D721Med (cell line): ENCODE measurements around the gene BCAS3.

Experiments
- DNase-seq: peaks from one replicate; pipeline ENCODE4 v3.0.0; 2011; ENCODE audit warnings: low spot score; ENCODE audit not compliant: insufficient read length
- FAIRE-seq: peaks from 2 replicates; lab custom pipeline; 2011; peaks lifted over from hg19 to GRCh38; lab: Jason Lieb, UNC
- TF ChIP-seq, protein P1 (sequence below): IDR thresholded peaks from 2 replicates; pipeline ENCODE4 v1.5.1; 2012; ENCODE audit warnings: mild to moderate bottlenecking, control low read depth; ENCODE audit not compliant: insufficient read depth; ENCODE audit errors: missing control alignments

The BCAS3 gene

DNA sequence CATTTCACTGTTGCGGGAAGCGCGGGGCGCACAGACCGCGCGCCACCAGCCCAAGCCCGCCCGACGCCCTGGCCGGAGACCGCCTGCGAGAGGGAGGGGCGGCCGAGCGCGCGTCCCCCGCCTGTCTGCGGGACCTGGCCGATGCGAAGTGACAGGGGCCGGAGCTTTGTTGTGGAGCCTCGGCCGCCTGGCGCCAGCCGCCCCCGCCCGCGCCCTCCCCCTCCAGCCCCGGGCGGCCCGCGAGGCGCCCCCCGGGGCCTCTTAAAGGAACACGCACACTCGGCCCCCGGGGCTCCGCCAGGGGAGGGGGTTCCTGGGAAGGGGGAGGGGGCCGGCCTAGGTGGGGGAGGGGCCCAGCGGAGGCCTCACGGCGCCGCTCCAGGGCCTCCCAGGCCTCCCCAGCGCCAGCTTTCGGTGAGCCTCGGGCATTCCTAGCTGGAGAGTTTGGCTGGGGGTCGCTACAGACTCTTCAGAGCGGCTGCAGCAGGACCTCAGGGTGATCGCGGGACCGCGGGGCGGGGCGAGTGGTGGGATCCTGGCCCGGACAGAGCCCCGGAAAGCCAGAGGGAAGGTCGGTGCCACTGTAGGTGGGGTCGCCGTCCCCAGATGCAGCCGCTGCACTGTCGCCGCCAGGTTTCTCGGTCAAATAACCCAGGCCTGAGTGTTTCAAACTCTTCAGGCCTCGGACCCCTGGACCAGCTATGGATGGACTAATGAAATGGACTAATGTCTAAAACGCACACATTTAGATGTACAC lies 719.6 kb downstream of the BCAS3 start:
- DNase-seq (no peak), FAIRE-seq (no peak)
- TF ChIP-seq, protein P1, sequence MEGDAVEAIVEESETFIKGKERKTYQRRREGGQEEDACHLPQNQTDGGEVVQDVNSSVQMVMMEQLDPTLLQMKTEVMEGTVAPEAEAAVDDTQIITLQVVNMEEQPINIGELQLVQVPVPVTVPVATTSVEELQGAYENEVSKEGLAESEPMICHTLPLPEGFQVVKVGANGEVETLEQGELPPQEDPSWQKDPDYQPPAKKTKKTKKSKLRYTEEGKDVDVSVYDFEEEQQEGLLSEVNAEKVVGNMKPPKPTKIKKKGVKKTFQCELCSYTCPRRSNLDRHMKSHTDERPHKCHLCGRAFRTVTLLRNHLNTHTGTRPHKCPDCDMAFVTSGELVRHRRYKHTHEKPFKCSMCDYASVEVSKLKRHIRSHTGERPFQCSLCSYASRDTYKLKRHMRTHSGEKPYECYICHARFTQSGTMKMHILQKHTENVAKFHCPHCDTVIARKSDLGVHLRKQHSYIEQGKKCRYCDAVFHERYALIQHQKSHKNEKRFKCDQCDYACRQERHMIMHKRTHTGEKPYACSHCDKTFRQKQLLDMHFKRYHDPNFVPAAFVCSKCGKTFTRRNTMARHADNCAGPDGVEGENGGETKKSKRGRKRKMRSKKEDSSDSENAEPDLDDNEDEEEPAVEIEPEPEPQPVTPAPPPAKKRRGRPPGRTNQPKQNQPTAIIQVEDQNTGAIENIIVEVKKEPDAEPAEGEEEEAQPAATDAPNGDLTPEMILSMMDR = no peak

- DNase-seq = no peak
- FAIRE-seq = no peak
- TF ChIP-seq, protein P1 = no peak
These were observed 721.1 kb downstream of the BCAS3 start for GRCh38 chr17:61398721-61399130.

- TF ChIP-seq, protein P1 = no peak
- DNase-seq (no peak), FAIRE-seq (no peak)
These were observed 721.7 kb downstream of the BCAS3 start, which contains the start of gene TBX2 for GRCh38 chr17:61399131-61400065. Gene TBX2 (plus strand): TSS chr17:61399843. CDS start chr17:61400177, 334 bp downstream.

- DNase-seq (no peak), FAIRE-seq (no peak)
These were observed 722.5 kb downstream of the BCAS3 start for GRCh38 chr17:61400066-61400716.

DNA sequence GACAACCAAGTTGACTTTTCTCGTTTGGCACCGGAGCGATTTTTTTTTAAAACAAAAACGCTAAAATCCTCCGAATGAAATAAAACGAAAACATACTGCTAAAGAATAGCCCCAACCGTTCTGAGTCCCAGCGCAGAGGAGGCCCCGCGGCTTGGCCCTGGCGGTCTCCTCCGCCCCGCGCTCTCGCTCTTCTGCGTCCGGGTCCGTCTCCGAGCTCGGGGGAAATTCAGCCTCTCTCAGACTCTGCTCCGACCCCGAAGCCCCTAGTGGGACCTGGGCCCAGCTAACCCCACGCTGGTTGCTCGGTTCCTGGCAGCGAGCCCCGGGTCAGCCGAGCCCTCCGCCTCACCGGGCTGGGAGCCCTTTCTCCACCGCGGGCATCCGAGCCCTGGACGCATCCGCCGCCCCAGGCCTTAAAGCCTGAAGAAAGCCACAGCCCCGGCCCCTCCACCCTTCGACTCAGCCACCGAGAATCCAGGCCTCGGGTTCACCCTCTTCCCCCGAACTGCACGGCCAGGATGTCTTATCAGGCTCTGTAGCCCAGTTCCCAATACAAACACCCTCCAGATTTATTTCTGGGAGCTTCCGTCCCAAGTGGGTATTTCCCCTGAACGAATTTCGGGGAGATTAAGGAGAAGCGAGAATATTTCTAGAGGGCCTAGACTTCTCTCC lies 723.2 kb downstream of the BCAS3 start:
- DNase-seq (no peak), FAIRE-seq (no peak)
- TF ChIP-seq, protein P1 = no peak

More at GRCh38 chr17:61400066-61400716, 722.5 kb downstream of the BCAS3 start:
- TF ChIP-seq, protein P1 = no peak

DNA sequence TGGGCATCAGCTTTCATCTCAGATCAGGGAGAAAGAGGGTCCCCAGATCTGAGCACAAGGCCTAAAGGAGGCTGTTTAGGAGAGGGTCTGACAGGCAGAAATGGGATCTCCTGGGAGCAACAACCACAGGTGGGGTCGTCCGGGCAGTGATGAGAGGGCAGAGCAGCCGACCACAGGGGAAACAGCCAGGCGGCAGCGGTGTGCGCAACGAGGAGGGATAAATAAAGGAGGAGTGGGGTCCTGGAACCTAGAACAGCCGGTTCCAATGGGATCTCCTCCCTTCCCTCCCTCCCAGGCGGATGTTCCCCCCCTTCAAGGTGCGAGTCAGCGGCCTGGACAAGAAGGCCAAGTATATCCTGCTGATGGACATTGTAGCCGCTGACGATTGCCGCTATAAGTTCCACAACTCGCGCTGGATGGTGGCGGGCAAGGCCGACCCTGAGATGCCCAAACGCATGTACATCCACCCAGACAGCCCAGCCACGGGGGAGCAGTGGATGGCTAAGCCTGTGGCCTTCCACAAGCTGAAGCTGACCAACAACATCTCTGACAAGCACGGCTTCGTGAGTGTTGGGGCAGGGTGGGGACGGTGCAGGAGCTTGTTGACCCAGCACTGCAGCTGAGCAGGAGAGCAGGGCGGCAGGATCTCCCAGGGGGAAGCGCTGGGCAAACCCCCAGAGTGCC lies 723.9 kb downstream of the BCAS3 start:
- FAIRE-seq (no peak), DNase-seq (no peak)
- TF ChIP-seq, protein P1 = no peak
